Measurements from ENCODE around the gene SYMPK.

Gene SYMPK

DNA sequence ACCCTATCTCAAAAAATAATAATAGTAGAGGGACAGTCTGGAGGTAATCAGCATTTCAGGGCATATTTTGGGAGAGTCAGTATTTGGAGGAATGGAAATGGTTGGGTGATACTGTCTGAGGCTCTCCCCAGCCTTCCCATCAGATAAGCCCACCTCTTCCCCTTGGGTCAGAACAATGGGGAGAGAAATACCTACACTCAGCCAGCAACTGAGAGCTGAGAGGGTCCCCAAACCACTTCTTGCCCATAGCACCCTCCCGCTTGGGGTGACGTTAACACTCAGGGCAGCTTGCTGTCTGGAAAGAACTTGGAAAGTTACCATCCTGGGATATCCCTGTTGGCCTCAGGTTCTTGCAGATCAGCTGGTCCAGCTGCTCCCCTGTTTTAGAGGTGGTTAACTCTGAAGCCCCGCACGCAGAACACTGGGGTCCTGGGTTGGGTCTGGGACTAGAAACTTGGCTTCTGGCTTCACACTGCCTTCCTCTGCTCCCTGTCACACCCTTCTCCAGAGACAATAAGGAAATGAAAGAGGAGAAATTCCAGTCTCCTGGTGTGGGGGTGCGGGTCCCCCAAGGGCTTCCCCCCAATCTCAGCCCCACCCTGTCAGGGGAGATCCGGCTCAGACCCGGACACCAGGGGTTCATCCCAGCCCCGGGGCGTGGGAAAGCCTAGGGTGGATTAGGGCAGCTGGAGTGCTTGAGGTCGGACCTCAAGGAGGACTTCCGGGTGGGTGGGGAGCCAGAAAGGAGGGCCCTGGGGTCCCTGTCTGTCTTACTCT lies 3.6 kb upstream of the SYMPK start:
- DNase-seq = no peak

DNA sequence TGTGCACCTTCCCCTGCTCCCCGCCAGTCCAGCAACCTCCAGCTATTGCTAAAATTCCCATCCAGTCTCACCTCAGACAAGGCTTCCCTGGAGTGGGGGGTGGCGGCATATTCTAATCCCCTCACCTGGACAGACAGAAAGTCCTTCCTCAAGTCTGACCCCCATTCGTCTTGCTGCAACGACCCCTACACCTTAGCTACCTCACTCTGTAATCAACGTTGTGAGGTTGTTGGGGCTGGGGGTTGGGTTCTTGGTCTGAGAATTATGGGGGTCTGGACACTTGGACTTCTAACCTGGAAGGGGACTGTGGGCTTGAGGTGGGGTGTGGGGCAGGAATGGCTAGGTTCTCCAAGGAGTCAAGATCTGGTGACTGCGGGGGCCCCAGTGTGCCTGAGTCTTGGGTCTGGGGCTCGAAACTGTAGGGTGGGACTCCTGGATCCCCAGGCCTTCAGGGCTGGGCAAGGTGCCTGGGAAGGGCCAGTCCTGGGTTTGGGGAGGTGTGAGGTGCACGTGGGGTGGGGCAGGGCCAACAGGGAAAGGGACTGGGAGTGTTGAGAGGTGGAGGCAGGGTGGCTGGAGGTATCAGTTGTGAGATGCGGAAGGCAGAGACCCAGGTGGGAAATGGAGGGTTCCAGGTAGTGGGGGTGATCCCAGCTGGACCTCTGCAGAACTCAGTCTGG lies 2.5 kb upstream of the SYMPK start:
- no peak for DNase-seq

DNA sequence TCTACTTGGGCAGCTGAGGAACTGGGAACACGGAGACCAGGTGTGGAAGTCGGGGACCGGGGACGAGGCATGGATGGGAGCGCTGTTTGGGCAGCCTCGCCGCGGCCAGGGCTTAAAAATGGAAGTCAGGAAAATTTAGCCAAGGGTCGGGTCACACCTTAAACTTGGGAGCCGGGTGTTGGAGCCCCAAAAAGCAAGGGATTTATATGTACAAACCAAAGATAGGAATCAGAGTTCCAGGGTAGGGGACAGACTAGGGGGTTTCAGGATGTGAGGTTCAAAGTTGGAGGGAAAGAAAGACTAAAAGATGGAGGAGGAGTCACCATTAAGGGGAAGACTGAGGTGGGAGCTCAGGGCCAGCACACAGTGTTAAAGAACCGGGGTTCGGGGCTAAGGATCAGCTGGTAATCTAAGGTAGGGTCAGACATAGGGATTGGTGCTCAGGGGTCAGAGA lies 1.7 kb upstream of the SYMPK start:
- peak; percentile 55 for DNase-seq

DNA sequence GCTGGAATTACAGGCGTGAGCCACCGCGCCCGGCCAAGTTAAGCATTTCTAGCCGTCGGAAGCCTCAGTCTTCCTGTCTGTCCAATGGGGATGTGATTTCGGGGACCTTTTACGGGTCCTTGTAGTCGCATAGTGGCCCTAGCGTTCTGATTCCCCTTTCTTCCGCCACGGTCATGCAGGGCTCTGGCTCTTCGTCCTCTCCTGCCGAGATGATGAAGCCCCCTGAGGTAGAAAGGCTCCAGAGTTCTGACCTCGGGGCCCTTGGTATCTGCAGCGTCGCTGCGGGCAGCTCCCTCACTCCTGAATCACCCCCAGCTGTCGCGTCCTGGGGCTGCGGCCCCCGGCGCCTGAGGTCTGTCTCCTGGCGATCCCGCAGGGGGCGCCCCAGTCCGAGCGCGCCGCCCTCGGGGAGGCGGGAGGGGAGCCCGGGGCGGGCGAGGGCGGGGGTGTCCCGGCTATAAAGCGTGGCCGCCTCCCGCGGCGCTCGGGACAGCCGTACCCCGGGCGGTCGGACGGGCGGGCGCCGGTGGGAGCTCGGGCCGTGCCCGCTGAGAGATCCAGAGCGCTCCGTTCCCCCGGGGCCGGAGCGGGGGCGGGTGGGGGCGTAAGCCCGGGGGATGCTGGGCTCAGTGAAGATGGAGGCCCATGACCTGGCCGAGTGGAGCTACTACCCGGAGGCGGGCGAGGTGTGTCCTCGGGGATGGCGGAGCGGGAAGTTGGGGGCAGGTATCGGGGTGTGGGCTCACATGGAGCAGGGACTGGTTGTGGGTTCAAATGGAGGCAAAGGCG lies 1.1 kb upstream of the SYMPK start, which contains the start of gene FOXA3:
Gene FOXA3, plus strand, starts transcription at position 487 of the 789 bp plus-strand sequence. Its CDS starts 131 bp downstream, at position 618.
- peak; percentile 62 for DNase-seq

DNA sequence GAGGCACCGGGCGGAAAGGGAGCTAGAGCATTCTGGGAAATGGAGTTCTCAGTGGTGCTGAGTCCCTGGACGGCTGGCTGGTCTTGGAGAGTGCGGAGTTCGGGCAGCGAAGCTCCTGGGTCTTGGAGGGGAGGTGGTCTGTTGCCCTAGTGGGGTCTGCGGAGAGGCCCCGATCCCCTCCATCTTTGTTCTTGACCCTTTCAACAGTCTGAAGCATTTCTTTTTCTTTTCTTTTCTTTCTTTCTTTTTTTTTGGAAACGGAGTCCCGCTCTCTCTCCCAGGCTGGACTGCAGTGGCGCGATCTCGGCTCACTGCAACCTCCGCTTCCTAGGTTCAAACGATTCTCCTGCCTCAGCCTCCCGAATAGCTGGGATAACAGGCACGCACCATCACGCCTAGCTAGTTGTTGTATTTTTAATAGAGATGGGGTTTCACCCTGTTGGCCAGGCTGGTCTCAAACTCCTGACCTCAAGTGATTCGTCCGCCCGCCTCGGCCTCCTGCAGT lies 440 bp upstream of the SYMPK start:
- DNase-seq = no peak

DNA sequence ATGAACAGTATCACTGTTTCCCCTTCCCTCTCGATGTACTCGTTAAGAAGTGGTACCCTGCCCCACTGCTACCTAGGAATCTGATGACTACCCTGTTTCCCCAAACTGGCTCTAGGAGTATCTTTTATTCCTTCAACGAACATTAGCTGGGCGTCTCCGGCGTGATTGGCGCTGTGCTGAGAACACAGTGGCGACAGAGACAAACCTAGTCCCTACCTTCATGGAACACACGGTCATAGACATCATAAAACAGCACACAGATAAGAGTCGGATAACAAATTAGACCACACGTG lies 730 bp downstream of the SYMPK start:
- DNase-seq = no peak

DNA sequence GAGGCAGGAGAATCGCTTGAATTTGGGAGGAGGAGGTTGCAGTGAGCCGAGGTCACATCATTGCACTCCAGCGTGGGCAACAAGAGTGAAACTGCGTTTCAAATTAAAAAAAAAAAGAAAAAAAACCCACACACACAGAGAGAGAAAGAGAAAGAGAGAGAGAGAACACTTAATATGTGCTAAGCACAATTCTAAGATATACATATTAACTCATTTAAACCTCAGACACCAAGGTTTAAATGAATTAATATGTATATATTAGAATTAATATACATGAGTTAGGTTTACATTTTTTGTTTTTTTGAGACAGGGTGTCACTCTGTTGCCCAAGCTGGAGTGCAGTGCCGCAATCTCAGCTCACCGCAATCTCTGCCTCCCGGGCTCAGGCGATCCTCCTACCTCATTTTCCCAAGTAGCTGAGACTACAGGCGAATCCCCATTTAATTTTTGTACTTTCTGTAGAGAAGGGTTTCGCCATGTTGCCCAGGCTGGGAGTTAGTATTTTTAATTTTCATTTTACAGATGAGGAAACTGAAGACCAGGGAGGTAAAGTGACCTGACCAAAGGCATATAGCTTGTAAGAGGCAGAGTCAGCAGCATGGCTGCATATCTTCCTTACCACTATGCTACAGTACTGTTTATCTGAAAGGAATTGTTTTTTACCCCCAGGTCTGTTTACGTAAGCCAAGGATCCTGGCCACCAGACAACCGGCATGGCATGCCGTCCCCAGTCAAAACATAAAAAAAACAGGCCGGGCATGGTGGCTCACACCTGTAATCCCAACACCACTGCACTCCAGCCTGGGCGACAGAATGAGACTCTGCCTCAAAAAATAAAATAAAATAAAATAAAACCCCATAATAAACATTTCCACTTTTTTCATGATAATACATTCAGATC lies 2.3 kb downstream of the SYMPK start:
- no peak for DNase-seq

DNA sequence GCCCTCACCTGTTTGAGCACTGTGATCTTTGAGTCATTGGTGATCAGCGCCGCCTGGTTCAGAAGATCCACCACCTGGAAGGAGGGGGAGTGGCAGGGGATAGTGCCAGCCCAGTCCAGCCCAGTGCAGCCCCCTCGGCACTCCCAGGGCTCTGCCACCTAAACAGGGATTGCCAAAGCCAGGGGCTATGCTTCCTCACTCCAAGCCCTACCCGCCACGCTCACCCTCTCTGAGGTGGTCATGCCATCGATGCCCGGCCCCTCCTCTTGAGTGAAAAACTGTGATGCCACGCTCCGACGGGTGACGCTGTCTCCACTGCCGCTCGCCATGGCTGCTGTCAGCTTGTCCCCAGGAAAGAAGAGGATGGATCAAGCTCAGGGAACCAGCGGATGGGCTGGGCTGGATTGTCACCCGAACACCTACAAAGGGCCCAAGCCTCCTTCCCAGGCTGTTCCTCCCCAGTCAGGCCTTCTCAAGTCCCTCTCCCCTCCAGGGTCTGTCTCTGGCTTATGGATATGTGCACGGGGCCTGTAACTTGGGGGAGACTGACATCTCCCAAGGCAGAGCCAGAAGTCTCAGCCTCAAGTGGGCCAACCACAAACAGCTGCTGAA lies 8.7 kb downstream of the SYMPK start:
- no peak for DNase-seq

DNA sequence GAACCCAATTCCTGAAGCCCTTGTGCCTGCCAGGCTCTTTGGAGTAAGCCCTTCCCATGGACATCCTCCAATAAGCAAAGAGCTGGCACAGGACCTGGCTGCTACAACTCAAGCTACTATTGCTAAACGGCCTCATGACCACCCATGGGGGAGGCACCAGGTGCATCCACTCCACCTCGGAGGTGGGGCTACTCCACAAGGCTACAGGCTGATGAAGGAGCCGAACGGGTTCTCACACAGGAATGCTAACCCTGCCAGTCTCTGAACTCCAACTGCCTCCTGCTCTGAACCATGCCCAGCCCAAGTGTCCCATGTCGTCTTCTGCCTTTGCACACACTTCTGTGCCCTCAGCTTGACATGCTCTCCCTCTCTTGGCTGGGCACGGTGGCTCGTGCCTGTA lies 10.0 kb downstream of the SYMPK start:
- peak; percentile 81 for DNase-seq

DNA sequence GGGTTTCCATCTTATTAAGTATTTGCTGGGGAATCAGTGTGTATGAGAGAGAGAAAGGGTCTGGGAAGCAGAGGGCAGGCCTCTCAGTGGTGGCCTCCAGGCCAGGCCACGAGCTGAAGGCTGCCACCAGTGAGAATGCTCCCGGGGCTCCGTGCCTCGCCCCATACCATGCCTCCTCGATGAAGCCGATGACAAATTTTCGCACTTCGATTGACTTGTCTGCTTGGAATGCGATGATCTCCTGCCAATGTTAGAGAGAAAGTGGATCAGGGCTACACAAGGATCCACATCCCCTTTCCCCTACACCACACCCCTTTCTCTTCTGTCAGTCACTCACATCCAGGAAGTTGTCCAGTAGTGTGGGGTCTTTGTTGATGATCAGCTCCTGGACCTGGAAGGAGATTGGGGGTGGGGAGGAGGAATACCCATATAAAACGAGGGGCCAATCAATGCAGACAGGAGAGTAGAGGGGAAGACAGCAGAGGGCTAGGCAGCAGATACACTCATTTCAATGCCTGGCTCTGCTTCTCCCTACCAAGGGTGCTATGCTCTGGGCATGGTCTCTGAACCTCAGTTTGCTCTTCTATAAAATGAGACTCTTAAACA lies 10.7 kb downstream of the SYMPK start:
- DNase-seq = no peak

DNA sequence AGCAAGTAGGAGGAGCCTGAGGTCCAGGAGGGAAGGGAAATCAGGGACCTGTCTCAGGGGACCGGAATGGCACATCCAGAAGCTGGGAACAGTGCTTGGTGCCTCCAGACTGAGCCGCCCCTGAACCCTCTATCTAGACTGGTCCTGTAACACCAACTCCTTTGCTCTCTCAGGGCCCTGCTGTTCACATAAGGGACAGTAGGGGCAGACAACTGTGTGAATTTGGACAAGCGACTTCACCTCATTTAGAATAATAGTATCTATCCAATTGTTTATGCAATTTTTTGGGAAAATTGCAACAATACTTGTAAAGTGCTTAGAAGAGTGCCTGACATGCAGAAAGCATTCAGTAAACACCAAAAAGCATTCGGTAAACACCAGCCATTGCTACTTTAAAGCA lies 14.0 kb downstream of the SYMPK start:
- DNase-seq = no peak

DNA sequence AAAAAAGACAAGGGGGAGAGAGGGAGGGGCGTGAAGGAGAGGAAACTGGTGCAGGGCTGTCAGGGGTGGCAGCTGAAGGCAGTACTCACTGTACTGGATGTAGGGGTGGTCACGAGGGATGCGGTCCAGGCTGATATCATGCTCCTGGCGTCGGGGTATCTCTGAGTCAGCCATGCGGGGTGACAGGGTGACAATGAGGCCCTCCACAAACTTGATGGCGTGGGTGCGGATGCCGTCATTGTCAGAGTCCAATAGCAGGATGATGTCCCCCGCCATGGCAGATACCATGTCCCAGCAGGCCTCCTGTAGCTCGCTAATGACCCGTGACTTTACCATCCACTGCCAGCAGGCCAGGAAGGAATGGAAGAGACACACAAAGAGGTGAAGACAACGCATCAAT lies 15.3 kb downstream of the SYMPK start:
- no peak for DNase-seq

DNA sequence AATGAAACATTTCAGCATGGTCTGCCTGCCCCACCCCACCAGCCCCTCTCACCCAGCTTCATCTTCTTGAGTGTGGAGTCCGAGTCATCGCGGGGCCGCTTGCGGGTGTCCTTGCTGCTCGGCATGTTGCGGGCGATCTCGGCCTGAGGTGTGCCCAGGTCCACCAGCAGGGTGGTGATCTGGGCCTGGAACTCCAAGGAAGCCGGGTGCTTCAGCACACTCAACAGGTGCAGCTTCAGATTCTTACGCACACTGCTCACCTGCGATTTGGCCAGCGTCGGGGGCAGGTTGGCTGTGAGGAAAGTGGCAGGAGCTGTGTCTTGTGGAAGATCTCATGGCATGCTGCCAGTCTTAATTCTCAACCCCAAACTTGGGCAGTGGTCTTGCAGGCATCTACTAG lies 20.7 kb downstream of the SYMPK start:
- DNase-seq = no peak

DNA sequence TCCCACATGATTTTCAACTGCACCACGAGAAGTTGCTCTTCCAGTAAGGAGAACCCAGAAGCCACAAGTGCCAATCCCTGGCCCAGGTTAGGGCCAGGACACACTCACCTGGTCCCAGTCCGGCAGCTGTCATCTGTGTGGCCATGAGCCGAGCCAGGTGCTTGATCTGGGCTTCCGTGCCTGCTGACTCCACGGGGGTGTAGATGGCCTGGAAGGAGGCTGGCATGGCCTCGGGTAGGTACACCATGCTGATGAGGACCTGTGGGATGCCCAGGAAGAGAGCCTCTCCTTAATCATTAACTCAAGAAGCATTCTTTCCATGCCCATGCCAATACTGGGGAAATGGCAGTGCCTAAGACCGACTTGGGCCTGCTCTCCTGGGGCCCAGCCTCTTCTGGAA lies 28.0 kb downstream of the SYMPK start:
- DNase-seq = no peak

DNA sequence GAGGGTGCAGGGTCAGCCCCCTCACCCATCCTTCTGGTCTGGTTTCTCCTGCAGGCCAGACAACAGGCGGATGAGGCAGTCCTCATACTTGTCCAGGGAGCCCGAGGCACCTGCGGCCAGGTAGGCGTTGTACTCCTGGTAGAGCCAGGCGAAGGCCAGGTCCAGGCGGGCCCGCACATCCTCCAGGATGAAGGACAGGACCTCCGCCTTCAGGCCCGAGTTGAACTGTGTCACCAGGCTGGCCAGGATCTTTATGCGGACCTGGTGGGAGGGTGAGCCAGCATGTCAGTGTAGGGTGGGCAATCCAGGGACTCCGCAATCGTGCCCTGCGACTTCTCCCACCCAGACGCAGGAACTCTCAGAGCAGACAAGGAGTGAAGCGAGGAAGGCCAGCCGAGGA lies 34.0 kb downstream of the SYMPK start:
- no peak for DNase-seq

DNA sequence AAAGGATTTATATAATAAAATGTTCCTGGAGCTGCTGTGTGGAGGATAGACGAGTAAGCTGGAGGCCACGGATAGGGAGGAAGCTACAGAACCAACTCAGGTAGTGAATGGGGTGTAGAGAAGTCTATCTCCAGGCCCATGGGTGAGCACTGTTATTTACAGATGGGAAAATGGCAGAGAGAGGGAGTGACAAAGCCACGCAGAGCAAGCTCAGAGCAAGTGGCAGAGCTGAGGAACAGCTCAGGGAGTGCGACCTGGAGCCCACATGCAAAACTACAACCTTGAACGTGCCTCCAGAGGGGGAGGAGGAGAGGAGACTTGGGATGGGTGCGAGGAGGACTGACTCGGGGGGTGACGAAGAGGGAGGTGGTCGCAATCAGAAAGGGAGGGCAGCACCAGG lies 34.4 kb downstream of the SYMPK start:
- DNase-seq = no peak

DNA sequence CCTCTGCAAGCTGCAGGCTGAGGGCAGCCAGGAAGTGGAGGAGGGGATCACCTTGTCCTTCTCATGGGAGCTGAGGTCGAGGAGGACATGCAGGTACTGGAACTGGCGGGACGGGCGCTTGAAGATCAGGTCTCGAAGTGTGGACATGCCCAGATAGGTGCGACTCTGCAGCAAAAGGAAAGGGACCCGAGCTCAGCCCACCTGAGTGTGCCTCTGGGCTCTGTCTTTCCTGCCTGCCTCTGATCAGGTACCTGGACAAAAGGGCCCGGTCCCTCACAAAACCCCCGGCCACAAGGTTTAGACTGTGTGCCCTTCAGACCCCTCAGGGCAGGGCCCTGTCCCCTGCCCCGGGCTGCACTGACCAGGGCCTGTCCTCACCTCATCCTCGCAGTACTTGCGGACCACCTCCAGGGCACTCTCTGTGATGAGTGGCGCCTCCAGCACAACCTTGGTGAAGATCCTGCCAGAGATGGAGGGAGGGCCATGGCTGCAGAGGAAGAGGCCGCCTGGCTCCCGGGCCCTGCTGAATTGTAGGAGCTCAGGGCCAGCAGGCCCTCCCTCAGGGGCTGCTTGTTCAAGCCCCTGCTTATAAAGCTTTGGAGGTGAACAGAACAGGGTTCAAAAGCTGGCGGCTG lies 35.4 kb downstream of the SYMPK start:
- no peak for DNase-seq

DNA sequence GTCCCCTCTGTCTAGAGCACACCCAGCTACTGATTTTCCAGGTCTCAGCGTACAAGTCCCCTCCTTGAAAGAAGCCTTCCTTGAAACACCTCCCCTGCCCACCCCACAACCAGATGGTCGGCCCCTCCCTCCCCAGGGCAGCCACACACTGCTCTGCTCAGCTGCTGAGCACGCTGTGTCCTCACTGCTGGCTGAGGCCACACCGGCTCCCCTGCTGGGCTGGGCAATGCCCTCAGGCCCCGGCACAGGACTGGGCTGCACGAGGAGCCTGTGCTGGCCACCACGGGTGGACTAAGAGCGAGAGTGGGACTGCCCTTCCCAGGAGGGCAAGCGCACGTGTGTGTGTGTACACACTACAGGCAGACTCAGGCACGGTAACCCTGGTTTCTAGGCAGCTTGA lies 36.0 kb downstream of the SYMPK start:
- DNase-seq = no peak

DNA sequence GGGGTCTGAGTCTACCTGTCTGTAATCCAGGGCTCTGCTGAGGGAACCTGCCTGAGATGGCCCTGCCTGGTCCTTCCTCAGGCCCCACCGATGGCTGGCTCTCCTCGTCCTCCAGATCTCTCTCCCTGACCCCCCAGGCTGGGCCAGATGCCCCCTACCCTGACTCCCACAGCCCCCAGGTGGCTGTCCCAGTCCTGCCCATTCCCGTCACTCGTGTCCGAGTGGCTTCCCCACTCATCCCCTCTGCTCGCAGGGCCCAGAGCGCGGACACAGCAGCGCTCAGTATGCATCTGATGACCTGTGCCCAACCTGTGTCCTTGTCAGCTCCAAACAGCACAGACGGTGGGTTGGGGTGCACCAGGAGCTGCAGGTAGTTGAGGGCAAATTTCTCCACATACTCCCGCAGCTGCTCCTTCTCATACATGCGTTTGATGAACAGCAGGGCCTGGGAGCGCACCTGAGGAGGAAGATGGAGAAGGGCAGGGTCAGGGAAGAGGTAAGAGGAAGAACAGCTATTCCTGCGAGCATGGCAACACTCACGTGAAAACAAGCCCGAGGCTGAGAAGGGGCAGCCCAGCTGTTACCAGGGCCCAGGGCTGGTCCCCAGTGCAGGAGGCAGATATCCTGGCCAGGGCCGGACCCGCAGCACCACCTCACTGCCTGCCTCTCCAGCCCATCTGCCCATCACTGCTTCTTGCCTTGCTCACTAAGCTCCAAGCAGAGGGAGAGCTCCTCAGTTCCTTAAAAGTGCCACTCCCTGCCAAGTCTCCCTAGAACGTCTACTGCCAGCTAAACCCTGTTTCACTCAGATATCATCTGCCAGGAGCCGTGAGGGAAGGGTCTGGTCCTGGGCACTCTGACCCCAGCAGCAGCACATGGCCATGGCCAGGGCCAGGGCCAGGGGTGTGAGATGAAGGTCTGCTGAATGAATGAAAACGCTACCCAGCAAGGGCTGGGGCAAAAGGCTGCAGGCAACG lies 36.7 kb downstream of the SYMPK start:
- DNase-seq = no peak

DNA sequence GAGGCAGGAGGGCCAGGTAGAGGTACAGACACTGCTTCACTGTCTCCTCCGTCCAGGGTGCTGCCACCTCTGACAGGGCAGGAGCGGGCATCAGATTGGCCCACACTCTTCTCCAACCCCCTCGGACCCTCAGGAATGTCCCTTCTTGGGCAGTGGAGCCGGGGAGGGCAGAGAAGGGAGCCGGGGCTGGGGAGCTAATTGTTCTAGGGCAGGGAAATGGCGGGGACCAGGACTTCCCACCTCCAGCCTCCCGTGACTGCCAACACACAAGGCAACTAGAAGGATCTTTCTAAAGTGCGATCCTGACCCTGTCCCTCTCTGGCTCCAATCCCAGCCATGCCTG lies 37.7 kb downstream of the SYMPK start:
- DNase-seq = no peak

Data from NCI-H510A treated with DMSO at 0.1 percent for 48 hours (cell line).